BE2C (cell line): ENCODE results near the gene LRRC73.

ENCODE experiments used
- DNase-seq: peaks from one replicate; pipeline ENCODE4 v3.0.0-alpha.2; 2020
- H3K27me3 ChIP-seq: fragments of 250-450 bp; sonication (Bioruptor Pico); 2 replicates; pipeline ENCODE4 v1.5.1; 2020; ENCODE audit warnings: mild to moderate bottlenecking
- H3K36me3 ChIP-seq: fragments of 250-450 bp; sonication (Bioruptor Pico); 2 replicates; pipeline ENCODE4 v1.5.1; 2020; ENCODE audit warnings: mild to moderate bottlenecking
- H3K4me1 ChIP-seq: fragments of 250-450 bp; sonication (Bioruptor Pico); 2 replicates; pipeline ENCODE4 v1.5.1; 2020
- H3K4me3 ChIP-seq: 2 replicates; pipeline ENCODE4 v1.5.1; 2011; ENCODE audit warnings: low read depth, low read length
- H3K9me3 ChIP-seq: fragments of 250-450 bp; sonication (Bioruptor Pico); 2 replicates; pipeline ENCODE4 v1.5.1; 2020
- TF ChIP-seq, protein P1 (sequence below): IDR thresholded peaks from 2 replicates; pipeline ENCODE4 v1.5.1; 2012; ENCODE audit warnings: mild to moderate bottlenecking, low read depth, low read length

The LRRC73 gene

GRCh38 chr6:43492673-43493072 is 17.5 kb downstream of the LRRC73 start:
- TF ChIP-seq, protein P1, sequence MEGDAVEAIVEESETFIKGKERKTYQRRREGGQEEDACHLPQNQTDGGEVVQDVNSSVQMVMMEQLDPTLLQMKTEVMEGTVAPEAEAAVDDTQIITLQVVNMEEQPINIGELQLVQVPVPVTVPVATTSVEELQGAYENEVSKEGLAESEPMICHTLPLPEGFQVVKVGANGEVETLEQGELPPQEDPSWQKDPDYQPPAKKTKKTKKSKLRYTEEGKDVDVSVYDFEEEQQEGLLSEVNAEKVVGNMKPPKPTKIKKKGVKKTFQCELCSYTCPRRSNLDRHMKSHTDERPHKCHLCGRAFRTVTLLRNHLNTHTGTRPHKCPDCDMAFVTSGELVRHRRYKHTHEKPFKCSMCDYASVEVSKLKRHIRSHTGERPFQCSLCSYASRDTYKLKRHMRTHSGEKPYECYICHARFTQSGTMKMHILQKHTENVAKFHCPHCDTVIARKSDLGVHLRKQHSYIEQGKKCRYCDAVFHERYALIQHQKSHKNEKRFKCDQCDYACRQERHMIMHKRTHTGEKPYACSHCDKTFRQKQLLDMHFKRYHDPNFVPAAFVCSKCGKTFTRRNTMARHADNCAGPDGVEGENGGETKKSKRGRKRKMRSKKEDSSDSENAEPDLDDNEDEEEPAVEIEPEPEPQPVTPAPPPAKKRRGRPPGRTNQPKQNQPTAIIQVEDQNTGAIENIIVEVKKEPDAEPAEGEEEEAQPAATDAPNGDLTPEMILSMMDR, result no peak

DNA sequence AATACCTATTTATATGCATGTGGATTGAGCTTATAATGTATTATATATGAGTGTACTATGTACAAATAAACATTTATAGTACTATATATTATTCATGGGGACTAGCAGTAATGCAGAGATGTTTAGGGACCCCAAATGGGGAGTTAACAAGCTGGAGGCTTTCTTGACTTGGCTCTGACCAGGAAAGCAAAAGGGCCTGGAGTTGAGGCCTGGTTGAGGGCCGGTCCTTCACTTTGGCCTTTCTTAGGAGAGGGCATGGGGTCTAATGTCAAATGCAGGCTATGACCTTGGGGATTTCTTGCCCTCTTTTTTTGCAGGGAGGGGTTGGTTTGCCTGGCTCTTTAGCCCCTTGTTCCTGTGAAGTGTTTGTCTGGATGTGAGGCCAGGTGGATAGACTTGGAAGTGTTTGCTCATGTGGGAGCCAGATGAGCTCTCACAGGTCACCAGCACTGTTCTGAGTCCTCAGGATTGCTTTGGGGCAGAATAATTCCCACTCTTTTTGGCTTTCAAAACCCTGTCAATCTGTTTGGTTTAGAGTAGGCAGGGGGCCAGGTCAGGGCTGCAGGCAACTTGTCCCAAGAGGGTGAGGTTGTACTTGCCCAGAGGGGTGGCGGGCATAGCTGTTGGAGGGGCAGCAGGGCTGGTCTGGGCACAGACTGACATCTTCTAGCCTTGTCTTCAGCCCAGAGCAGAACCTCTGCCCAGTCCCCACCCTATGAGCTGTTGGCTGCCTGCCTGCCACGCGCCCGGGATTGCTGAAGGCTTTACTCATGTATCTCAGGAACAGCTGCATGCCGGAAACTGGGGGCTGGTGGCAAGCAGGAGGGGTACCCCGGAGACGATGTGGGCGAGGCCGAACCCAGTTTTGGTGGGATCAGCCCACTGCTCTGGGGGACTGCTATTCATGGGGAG is 18.1 kb downstream of the LRRC73 start:
- Histone ChIP-seq H3K27me3 (no peaks in the 10 kb centered on the region), H3K4me1 (peaks cover 19% of the 10 kb centered on the region), H3K36me3 (peaks cover 7% of the 10 kb centered on the region), H3K9me3 (no peaks in the 10 kb centered on the region), H3K4me3 (no peak overlapping the region)
- DNase-seq, result no peak
- TF ChIP-seq, protein P1, result no peak

More at GRCh38 chr6:43492673-43493072, 17.5 kb downstream of the LRRC73 start:
- Histone ChIP-seq H3K36me3 (peaks cover 10% of the 10 kb centered on the region), H3K4me3 (no peak overlapping the region), H3K27me3 (no peaks in the 10 kb centered on the region), H3K9me3 (no peaks in the 10 kb centered on the region), H3K4me1 (peaks cover 19% of the 10 kb centered on the region)
- DNase-seq, result no peak

- Histone ChIP-seq H3K9me3 (no peaks in the 10 kb centered on the region), H3K27me3 (no peaks in the 10 kb centered on the region), H3K4me1 (peaks cover 19% of the 10 kb centered on the region), H3K36me3 (peaks cover 7% of the 10 kb centered on the region), H3K4me3 (no peak overlapping the region)
- no peak for DNase-seq
- TF ChIP-seq, protein P1, result no peak
Measured at GRCh38 chr6:43490523-43490939, 19.6 kb downstream of the LRRC73 start.

DNA sequence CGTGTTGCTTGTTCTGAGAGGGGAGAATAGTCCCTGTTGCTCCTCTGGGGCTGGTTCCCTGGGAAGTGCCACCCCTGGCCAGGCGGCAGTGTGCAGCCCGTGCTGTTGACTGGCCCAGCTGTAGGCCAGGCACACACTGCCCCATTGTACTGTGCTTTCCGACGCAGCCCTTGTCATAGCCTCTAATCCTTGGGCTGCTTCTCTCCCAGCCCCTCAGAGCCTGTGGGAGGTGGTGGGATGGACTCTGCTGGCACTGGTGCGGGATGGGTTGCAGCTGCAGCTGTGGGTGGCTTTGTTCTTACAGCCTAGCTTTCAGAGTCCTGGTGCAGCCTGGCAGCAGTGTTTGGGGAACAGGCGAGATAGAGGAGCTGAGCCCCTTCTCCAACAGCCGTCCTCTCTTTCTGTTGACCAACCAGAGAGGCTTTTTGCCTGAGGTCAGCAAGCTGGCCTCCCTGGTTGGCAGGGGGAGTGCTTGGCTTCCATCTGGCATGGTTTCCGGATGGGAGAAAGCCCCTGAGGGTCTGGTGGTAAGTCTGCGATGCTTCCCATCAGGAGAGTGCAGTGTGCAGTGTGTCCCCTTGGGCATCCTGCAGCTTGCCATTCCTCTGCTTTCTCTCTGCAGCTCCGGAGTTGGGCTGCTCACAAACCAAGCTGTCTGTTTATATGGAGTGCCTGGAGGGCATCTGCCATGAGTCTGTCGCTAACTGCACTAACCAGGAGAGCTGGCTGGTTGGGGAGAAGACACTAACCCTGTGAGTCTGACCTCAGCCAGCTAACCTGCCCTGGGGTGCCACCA is 20.7 kb downstream of the LRRC73 start:
- H3K27me3 ChIP-seq, result no peaks in the 10 kb centered on the region
- peaks cover 19% of the 10 kb centered on the region for H3K4me1 ChIP-seq
- H3K9me3 ChIP-seq, result no peaks in the 10 kb centered on the region
- peak; percentile 77 for DNase-seq
- H3K36me3 ChIP-seq, result peaks cover 7% of the 10 kb centered on the region
- H3K4me3 ChIP-seq, result no peak overlapping the region; the same call in 1 of the 2 replicates
- TF ChIP-seq, protein P1, result no peak

DNA sequence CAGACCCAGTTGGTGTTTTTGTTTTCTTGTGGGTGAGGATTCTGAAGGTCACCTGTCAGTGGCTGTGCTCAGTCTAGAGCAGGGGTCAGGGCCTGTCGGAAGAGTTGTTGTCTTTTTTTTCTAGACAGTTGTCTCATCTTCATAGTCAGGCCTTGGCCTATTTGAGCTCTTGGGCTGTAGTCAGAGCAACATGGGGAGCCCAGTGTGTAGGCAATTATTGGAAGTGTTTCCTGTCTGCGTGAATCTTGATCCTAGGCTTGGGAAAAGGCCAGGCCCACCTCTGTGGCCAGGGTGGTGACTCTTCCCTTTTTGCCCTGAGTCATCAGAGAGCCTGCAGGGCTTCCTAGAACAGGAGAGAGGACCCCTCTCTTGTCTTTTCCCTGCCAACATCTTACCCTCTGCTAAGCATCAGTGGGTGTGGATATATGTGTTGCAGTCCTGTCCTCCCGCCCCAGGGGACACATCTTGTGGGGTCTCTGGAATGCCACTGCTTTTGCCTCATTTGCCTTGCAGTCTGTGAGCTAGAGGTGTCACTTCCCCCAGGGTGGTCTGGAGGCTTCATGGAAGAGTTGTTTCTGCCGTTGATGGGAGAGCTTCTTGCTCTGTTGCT is 21.4 kb downstream of the LRRC73 start:
- no peak for DNase-seq
- no peaks in the 10 kb centered on the region for H3K27me3 ChIP-seq

More for the DNA sequence above, 21.4 kb downstream of the LRRC73 start:
- H3K4me1 ChIP-seq, result peaks cover 19% of the 10 kb centered on the region
- H3K36me3 ChIP-seq, result peaks cover 7% of the 10 kb centered on the region
- no peaks in the 10 kb centered on the region for H3K9me3 ChIP-seq
- peak overlapping the region; percentile 4; the same call in 1 of the 2 replicates for H3K4me3 ChIP-seq
- TF ChIP-seq, protein P1, result no peak
